Lung microvascular endothelial cell (primary cell): ENCODE measurements around the gene SLC6A19. TPM values are rescaled to one million over a fixed set of nuclear protein-coding genes. Genes with fewer than 3 reads are reported as not detected.

ENCODE experiments used
- DNase-seq, 2 donors: peaks; one replicate each; pipeline versions ENCODE4 v3.0.0 to v3.0.0-alpha.2; 2010; ENCODE audit warnings: low read depth in 2 of 2
- total RNA-seq: library from RNA; depleted of rRNA; stranded (reverse); fragments of >200 nt; gene quantifications from 2 replicates; pipeline ENCODE4 v1.2.1, GENCODE V29; 2014

Gene SLC6A19
- total RNA-seq, 1 donor from 2014 or later, result not detected

GRCh38 chr5:1193591-1193985 is 7.8 kb upstream of the SLC6A19 start:
- no peak for DNase-seq

DNA sequence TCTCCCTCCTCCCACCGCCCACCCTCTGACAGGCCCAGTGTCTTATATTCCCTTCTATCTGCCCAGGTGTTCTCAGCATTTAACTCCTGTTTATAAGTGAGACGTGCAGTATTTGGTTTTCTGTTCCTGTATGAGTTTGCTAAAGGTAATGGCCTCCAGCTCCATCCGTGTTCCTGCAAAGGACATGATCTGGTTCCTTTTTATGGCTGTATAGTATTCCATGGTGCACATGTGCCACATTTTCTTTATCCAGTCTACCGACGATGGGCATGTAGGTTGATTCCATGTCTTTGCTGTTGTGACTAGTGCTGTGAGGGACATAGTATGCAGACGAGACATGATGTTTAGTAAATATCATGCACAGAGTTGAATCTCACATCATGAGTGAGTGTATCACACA is 7.0 kb upstream of the SLC6A19 start:
- DNase-seq, result no peak

GRCh38 chr5:1195439-1195838 is 6.0 kb upstream of the SLC6A19 start:
- no peak for DNase-seq

DNA sequence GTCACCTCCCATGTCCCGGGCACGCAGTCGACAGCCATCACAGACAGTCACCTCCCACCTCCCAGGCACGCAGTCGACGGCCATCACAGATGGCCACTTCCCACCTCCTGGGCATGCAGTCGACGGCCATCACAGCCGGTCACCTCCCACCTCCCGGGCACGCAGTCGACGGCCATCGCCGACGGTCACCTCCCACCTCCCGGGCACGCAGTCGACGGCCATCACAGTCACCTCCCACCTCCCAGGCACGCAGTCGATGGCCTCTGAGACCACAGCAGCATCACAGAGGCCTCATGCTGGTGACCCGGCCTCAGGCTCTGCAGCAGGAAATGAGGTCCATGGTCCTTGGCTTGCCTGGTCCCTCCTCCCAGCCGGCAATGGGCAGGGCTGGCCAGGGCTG is 5.5 kb upstream of the SLC6A19 start:
- DNase-seq, result no peak

GRCh38 chr5:1196562-1196961 is 4.8 kb upstream of the SLC6A19 start:
- DNase-seq, result no peak

- no peak for DNase-seq
Observed at GRCh38 chr5:1197876-1198666, 3.3 kb upstream of the SLC6A19 start.

- no peak for DNase-seq
Observed at GRCh38 chr5:1199340-1199648, 2.1 kb upstream of the SLC6A19 start.

DNA sequence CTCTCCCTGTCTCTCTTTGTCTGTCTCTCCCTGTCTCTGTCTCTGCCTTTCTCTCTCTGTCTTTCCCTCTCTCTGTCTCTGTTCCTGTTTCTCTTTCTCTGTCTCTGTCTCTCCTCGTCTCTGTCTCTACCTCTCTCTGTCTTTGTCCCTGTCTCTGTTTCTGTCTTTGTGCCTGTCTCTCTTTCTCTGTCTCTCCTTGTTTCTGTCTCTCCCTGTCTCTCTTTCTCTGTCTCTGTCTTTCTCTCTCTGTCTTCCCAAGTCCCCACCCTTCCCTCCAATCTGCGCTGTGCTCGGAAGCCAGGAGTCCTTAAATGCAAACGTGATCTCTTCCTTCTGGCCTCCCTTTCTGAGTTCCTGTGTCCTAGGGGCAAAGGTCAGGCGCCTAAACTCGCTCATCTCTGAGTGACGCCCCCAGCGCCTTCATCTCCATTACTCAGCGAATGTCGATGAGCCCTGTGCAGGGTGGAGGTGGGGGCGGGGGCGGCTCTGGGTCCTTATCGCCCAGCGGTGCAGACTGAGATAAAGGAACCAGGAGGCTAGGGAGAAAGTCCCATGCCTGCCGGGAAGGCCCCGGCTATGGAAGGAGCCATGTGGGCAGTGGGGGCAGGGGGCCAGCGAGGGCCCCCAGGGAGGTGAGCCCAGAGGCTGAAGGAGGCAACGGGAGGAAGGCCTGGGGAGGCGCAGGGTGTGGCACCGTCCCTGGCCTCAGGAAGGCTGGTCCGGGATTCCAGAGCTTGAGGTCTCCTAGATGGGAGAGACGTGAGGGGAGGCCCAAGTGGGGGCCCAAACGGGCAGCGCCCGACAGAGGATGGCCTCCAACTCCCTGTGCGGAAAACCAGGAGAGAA is 1.5 kb upstream of the SLC6A19 start:
- DNase-seq, result no peak

GRCh38 chr5:1200495-1201326 is 684 bp upstream of the SLC6A19 start:
- DNase-seq, result no peak

GRCh38 chr5:1202026-1202797 is 817 bp downstream of the SLC6A19 start:
- DNase-seq, result no peak

GRCh38 chr5:1202798-1203185 is 1.4 kb downstream of the SLC6A19 start:
- no peak for DNase-seq

- DNase-seq, result no peak
Observed at GRCh38 chr5:1203311-1203967, 2.0 kb downstream of the SLC6A19 start.

- no peak for DNase-seq
Observed at GRCh38 chr5:1203968-1204692, 2.7 kb downstream of the SLC6A19 start.

- DNase-seq, result peak; percentile 26 to 44
Observed at GRCh38 chr5:1204693-1205242, 3.4 kb downstream of the SLC6A19 start.

DNA sequence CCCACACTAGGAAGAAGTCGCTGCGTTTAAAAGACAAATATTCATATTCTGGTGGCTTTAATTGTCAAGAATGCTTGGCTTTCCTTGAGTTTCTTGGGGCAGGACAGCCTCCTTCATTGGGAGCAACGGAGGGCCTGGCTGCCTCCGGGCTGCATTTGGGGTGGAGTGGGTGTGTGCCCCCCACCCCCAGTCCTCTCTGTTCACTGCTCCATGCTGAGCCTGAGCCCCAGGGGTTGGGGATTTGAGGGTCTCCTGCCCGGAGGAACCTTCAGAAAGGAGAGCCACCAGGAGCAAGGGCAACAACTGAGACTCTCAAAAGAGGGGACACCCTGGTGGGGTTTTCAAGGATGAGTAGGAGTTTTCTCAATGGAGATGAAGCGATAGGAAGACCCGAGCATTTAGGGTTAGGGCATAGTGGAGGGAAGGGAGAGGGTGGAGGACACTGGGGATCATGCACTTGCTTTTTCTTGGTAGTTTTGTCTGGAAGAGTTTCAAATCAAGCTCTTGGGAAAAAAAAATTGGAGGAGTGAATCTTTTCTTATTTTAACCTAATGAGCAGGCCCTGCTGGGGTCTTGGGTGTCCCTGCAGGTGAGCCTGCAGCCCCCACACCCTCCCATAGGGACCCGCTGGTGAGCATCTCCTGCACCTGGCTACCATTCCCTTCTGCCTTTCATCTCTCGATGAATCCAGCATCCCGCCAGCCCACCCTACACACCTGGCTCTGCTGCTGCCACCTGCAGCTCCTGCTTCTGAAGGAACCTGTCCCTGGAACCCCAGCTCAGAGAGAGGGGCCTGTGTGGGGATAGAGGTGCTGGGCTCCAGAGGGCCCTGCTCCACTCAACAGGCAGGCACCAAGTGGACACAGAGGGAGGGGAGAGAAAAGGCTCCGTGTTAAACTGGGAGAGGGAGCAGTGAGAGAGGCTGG is 4.1 kb downstream of the SLC6A19 start:
- DNase-seq, result no peak

- no peak for DNase-seq
Observed at GRCh38 chr5:1206521-1207412, 5.4 kb downstream of the SLC6A19 start.

- no peak for DNase-seq
Observed at GRCh38 chr5:1207555-1207954, 6.2 kb downstream of the SLC6A19 start.
